ENCODE data around the gene ASPSCR1. TPM values are rescaled to one million over a fixed set of nuclear protein-coding genes. Genes with fewer than 3 reads are reported as not detected.

ASPSCR1 gene
- total and polyA plus RNA-seq, 10 of the 15 experiments (the other 5 are each of a cell fraction or from before 2014, with no cell fraction given): 1.5 to 48.4 (median 25.4) TPM

GRCh38 chr17:82045936-82046484, 68.6 kb downstream of the ASPSCR1 start (continued):
- no peak for TF ChIP-seq BCL3 (IDR thresholded peaks at IDR 0.05; ENCODE audit: borderline replicate concordance, insufficient read depth, low read depth, low read length, poor library complexity, severe bottlenecking)

GRCh38 chr17:82046903-82047302, 69.5 kb downstream of the ASPSCR1 start:
- POLR2A ChIA-PET: no interaction called here
- CTCF ChIA-PET: no interaction called here

More at GRCh38 chr17:82046903-82047302, 69.5 kb downstream of the ASPSCR1 start:
- Histone ChIP-seq H3K4me2 (ENCODE audit: control insufficient read depth, insufficient read depth) (no peak overlapping the region), H3K4me1 (ENCODE audit: control insufficient read depth, insufficient read depth, low read length) (no peaks in the 10 kb centered on the region), H3K27ac (ENCODE audit: control insufficient read depth, insufficient read depth) (no peak overlapping the region), H3K79me2 (ENCODE audit: control insufficient read depth, insufficient read depth, low read length) (no peaks in the 10 kb centered on the region; the same call in 1 of the 2 replicates), H3K9me3 (replicated peaks; ENCODE audit: control insufficient read depth, insufficient read depth, low read length) (no peaks in the 10 kb centered on the region), H3K27me3 (replicated peaks in 1 of 2; ENCODE audit: control insufficient read depth in 2 of 2, insufficient read depth in 2 of 2, low read length in 1 of 2) (no peaks in the 10 kb centered on the region), H3K9ac (ENCODE audit: control insufficient read depth, insufficient read depth, low read length) (no peak overlapping the region), H3K4me3 (no peak overlapping the region), H4K20me1 (ENCODE audit: control insufficient read depth, insufficient read depth) (no peaks in the 10 kb centered on the region), H2AFZ (ENCODE audit: control insufficient read depth, low read depth, low read length) (no peak overlapping the region), H3K36me3 (ENCODE audit: control insufficient read depth in 2 of 2, insufficient read depth in 2 of 2, low read length in 1 of 2) (no peaks in the 10 kb centered on the region)
- no peak for ATAC-seq
- TF ChIP-seq BHLHE40 (IDR thresholded peaks at IDR 0.05; ENCODE audit: borderline replicate concordance in 1 of 2, low read depth in 2 of 2, low read length in 1 of 2): no peak
- no peak for TF ChIP-seq SUZ12 (IDR thresholded peaks at IDR 0.05; ENCODE audit: unreplicated experiment)
- no peak for TF ChIP-seq SMAD1 (IDR thresholded peaks at IDR 0.05; ENCODE audit: low read depth, partially characterized antibody)
- no peak for TF ChIP-seq TCF12 (IDR thresholded peaks at IDR 0.05; ENCODE audit: low read depth, low read length)
- no peak for TF ChIP-seq IRF4 (IDR thresholded peaks at IDR 0.05; ENCODE audit: low read depth, low read length)
- no peak for TF ChIP-seq CHD1 (IDR thresholded peaks at IDR 0.05; ENCODE audit: low read depth, low read length)
- in situ Hi-C loops (cut with MboI) (no loop called here), intact Hi-C loops (cut with micrococcal nuclease; ENCODE audit: unreplicated experiment) (no loop called here)
- WGBS (ENCODE audit: insufficient coverage, insufficient replicate concordance, low lambda C conversion rate, missing lambda C conversion rate): 94% methylated on average over 20 of the region's 21 CpGs
- DNase-seq (ENCODE audit: low read depth, low spot score): no peak
- FAIRE-seq: no peak
- RAD21 ChIA-PET (ENCODE audit: unreplicated experiment): no interaction called here
- SMC1A ChIA-PET (ENCODE audit: uncharacterized antibody, unreplicated experiment): no interaction called here
- BruUV-seq (replicated peaks): no TSS peak
